Stimulated activated CD4-positive, alpha-beta T cell treated with anti-CD3 and anti-CD28 coated beads, TNF-alpha, amount 100 ng/mL, for 1 hour (primary cell): ENCODE results near the gene TAB3.
"Not testable (repeated sequence)": the region's sequence is repeated elsewhere in the genome, so short reads cannot be mapped to it uniquely, and the experiment has no call there.

ENCODE experiments used
- DNase-seq, 3 donors: peaks; one replicate each; pipeline ENCODE4 v3.0.0-alpha.2; 2020; ENCODE audit warnings: low read depth in 3 of 3, low spot score in 1 of 3

TAB3 gene

GRCh38 chrX:30822068-30822681 lies 66.9 kb downstream of the TAB3 start:
- no peak for DNase-seq

DNA sequence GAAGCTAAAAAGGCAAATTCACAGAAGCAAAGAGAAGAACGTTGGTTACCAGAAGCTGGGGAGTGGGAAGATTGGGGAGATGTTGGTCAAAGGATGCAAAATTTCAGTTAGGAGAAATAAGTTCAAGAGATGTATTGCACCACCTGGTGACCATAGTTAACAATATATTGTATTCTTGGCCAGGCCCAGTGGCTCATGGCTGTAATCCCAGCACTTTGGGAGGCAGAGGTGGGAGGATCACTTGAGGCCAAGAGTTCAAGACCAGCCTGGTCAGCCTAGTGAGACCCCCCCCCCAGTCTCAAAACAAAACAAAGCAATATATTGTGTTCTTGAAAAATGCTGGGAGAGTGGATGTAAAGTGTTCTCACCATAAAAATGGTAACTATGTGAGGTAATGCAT lies 67.9 kb downstream of the TAB3 start:
- no peak for DNase-seq

- DNase-seq: no peak
Measured at GRCh38 chrX:30819080-30819479, 70.0 kb downstream of the TAB3 start.

DNA sequence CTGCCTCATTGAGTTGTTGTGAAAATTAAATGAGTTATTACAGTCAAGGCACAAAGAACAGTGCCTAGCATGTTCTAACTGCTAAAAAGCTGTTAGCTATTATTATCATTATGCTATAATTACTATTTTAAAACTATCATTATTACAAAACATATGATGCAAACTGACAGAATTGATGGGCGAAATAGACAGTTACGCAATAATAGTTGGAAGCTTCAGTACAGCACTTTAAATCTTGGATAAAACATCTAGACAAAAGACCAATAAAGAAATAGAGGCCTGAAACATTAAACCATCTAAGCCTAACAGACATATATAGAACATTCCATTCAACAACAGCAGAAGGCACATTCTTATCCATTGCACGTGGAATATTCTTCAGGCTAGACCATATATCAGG lies 73.0 kb downstream of the TAB3 start:
- DNase-seq: no peak

GRCh38 chrX:30814978-30815377 lies 74.1 kb downstream of the TAB3 start:
- no peak for DNase-seq

GRCh38 chrX:30812326-30812725 lies 76.7 kb downstream of the TAB3 start:
- no peak for DNase-seq

DNA sequence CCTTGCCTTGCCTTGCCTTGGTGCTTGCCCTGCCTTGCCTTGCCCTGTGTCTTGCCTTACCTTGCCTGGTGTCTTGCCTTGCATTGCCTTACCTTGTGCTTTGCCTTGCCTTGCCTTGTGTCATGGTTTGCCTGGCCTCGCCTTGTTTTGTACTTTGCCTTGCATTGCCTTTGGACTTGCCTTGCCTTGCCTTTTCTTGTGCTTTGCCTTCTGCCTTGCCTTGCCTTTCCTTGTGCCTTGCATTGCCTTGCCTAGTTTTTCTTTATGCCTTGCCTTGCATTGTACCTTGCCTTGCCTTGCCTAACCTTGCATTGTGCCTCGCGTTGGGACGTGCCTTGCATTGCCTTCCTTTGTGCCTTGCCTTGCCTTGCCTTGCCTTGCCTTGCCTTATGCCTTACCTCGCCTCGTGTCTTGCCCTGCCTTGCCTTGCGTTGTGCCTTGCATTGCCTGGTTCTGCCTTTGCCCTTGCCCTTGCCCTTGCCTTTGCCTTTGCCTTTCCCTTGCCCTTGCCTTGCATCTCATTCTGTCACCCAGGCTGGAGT lies 82.8 kb downstream of the TAB3 start:
- DNase-seq: no peak

- no peak for DNase-seq
Measured at GRCh38 chrX:30804462-30804861, 84.6 kb downstream of the TAB3 start.

GRCh38 chrX:30800901-30801300 lies 88.2 kb downstream of the TAB3 start:
- no peak for DNase-seq

- no peak for DNase-seq
Measured at GRCh38 chrX:30799327-30799726, 89.7 kb downstream of the TAB3 start.

DNA sequence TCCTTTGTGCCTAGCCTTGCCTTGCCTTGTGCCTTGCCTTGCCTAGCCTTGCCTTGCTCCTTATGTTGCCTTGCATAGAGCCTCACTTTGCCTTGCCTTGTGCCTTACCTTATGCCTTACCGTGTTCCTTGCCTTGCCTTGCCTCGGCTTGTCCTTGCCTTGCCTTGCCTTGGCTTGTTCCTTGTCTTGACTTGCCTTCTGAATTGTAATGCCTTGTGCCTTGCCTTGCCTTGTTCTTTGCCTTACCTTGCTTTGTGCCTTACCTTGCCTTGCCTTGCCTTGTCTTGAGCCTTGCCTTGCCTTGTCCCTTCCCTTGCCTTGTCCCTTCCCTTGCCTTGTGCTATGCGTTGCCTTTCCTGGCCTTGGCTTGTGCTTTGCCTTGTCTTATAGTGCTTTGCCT lies 90.2 kb downstream of the TAB3 start:
- DNase-seq: no peak

DNA sequence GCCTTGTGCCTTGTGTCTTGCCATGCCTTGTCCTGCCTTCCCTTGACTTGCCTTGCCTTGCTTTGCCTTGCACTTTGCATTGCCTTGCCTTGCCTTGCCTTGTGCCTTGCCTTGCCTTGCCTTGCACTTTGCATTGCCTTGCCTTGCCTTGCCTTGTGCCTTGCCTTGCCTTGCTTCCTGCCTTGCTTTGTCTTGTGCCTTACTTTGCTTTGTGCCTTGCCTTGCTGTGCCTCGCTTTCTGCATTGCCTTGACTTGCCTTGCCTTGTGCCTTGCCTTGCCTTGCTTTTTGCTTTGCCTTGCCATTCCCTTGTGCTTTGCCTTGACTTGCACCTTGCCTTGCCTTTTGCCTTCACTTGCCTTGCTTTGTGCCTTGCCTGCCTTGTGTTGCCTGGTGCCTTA lies 91.8 kb downstream of the TAB3 start:
- DNase-seq: not testable (repeated sequence)

DNA sequence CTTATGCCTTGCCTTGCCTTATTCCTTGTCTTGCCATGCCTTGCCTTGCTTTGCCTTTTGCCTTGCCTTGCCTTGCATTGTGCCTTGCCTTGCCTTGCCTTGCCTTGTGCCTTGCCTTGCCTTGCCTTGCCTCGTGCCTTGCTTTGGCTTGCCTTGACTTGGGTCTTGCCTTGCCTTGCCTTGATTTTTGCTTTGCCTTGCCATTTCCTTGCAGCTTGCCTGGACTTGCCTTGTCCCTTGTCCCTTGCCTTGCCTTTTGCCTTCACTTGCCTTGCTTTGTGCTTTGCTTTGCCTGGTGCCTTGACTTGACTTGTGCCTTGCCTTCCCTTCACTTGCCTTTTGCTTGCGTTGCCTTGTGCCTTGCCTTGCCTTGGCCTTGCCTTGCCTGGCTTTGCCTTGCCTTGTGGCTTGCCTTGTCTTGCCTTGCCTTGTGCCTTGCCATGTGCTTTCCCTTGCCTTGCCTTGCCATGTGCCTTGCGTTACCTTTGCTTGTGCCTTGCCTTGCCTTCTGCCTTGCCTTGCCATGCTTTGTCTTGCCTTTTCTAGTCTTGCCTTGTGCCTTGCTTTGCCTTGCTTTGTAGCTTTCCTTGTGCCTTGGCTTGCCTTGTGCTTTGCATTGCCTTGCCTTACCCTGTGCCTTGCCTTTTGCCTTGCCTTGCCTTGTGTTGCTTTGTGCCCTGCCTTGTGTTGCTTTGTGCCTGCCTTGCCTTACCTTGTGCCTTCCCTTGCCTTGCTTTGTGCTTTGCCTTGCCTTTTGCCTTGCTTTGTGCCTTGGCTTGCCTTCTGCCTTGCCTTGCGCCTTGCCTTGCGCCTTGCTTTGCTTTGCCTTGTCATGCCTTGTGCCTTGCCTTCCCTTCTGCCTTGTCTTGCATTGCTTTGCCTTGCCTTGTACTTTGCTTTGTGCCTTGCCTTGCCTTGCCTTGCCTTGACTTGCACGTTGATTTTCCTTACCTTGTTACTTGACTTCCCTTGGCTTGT lies 92.8 kb downstream of the TAB3 start:
- no peak for DNase-seq

DNA sequence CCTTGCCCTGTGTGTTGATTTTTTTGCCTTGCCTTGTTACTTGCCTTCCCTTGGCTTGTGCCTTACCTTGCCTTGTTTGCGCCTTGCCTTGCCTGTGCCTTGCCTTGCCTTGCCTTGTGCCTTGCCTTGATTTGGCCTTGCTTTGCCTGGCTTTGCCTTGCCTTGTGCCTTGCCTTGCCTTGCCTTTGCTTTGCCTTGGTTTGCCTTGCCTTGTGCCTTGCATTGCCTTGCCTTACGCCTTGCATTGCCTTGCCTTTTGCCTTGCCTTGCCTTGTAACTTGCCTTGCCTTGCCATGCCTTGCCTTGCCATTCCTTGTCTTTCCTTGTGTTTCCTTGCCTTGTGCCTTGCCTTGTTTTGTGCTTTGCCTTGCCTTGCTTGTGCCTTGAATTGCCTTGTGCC lies 94.6 kb downstream of the TAB3 start:
- DNase-seq: no peak

DNA sequence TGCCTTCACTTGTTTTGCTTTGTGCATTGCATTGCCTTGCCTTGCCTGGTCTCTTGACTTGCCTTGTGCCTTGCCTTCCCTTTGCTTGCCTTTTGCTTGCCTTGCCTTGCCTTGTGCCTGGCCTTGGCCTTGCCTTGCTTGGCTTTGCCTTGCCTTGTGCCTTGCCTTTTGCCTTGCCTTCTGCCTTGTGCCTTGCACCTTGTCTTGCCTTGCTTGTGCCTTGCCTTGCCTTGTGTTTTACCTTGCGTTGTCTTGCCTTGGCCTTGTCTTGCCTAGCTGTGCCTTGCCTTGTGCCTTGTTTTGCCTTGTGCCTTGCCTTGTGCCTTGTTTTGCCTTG lies 95.3 kb downstream of the TAB3 start:
- DNase-seq: no peak

DNA sequence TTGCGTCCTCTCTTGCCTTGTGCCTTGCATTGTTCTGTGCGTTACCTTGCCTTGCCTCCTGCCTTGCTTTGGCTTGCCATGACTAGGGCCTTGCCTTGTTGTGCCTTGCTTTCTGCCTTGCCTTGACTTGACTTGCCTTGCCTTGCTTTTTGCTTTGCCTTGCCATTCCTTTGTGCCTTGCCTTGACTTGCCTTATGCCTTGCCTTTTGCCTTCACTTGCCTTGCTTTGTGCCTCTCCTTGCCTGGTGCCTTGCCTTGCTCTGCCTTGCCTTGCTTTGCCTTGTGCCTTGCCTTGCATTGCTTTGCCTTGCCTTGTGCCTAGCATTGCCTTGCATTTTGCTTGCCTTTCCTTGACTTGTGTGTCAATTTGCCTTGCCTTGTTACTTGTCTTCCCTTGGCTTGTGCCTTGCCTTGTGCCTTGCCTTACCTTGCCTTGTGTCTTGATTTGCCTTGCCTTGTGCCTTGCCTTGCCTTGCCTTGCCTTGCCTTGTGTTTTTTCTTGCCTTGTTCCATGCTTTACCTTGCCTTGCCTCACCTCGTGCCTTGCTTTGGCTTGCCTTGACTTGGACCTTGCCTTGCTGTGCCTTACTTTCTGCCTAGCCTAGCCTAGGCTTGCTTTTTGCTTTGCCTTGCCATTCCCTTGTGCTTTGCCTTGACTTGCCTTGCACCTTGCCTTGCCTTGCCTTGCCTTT lies 95.8 kb downstream of the TAB3 start:
- no peak for DNase-seq

DNA sequence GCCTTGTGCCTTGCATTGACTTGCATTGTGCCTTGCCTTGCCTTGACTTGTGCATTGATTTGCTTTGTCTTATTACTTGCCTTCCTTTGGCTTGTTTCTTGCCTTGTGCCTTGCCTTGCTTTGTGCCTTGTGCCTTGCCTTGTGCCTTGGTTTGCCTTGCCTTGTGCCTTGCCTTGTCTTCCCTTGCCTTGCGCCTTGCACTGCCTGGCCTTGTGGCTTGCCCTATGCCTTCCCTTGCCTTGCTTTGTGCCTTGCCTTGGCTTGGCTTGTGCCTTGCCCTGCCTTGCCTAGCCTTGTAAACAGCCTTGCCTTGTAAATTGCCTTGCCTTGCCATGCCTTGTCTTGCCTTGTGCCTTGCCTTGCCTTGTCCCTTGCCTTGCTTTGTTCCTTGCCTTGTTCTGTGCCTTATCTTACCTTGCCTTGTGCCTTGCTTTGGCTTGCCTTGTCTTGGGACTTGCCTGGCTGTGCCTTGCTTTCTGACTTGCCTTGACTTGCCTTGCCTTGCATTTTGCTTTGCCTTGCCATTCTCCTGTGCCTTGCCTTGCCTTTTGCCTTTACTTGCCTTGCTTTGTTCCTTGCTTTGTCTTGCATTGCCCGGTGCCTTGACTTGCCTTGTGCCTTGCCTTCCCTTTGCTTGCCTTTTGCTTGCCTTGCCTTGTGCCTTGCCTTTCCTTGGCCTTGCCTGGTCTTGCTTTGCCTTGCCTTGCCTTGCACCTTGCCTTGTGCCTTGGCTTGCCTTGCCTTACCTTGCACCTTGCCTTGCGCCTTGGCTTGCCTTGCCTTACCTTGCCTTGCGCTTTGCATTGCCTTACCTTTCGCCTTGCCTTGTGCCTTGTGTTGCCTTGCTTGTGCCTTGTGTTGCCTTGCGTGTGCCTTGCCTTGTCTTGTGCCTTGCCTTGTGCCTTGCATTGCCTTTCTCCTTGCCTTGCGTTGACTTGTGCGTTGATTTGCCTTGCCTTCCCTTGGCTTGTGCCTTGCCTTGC lies 97.5 kb downstream of the TAB3 start:
- no peak for DNase-seq

DNA sequence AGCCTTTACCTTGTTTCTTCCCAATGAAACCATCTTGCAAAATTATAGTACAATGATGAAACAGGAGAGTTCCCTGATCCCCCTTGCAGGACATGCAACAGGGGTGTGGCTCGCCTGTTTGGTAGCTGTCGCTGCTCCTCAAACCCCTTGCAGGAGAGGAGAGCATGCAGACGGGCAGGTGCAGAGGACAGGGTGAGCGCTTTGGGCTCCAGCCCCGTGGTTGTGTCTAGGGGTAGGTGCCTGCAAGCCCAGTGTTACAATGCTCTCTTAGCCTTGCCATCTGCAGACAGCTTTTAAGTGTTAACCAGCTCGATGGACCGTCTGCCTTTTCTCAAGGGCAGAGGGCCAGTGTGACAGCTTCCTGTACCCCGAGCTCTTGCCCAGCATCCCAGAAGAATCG lies 102.0 kb downstream of the TAB3 start:
- no peak for DNase-seq

DNA sequence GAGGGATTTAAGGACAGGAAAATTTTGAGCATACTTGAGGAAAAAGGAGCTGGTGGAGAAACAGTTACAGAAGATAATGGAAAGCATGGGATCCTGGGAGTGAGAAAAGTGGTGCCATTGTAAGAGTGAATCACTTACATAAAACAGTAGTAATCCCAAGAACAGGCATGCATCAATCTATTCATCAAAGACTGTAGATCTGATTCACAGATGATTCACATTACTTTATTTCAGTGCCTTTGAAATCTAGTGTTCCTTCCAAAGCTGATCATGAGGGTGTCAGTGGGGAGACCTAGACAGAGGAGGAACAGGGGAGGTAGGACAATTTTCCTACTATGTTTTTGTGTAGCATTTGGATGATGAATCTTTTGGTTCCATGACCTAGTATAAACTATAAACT lies 102.7 kb downstream of the TAB3 start:
- no peak for DNase-seq

GRCh38 chrX:30781711-30782444 lies 107.2 kb downstream of the TAB3 start:
- no peak for DNase-seq
